HG03378 (cell line): ENCODE measurements around the gene GFOD1.

ENCODE experiments used
- ATAC-seq: cut with Tn5 transposase; IDR thresholded peaks from one replicate; pipeline ENCODE4 v1.9.1; 2021; ENCODE audit warnings: mild to moderate bottlenecking, moderate library complexity; ENCODE audit not compliant: unreplicated experiment

GFOD1 gene

DNA sequence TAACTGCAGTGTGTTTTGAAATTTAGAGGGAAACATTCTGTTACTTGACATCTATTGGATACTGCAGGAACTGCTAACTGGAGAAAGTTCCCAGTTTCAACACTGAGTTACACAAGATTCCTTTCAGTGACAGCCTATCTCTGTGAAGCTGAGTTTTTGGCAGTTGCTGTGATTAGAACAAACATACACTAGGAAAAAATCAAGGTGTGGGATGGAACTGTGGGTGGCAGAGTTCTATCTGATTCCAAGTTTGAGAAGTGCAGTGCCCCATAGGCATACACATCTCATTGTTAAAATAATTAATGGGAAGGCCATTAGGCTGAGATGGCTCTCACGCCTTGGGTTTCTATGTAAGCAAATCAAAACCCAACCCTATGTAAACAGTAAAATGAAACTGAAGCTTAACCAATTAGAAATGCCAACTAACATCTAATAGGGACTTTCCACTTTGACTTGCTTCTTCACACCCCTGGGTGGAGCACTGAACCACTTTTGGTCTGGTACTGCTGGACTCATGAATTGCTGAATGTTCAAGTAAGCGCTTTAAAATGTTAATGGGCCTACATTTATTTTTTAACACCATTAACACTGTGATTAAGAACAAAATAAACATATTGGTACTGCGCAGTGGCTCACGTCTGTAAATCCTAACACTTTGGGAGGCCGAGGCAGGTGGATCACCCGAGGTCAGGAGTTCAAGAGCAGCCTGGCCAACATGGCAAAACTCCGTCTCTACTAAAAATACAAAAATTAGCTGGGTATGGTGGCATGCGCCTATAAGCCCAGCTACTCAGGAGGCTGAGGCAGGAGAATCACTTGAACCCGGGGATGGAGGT lies 103.9 kb downstream of the GFOD1 start:
- ATAC-seq, result peak; percentile 97

DNA sequence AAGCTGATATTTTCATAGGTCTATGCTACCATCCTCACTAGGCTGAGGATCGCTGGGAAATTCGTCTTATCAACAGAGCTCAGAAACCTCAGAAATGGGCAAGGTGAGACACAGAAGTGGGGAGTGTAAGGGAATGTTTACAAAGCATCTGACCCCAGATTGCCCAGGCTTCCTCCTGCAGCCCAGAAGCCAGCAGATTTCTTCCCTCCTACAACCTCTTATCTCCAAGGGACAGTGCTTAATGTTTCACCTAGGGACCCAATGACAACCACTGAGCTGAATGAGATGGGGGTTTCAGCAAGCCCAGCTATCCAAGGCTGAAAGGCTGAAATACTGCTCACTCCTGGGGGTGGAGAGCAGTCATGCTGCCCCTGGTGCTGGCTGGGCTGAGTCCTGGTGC lies 106.6 kb downstream of the GFOD1 start:
- ATAC-seq, result no peak

DNA sequence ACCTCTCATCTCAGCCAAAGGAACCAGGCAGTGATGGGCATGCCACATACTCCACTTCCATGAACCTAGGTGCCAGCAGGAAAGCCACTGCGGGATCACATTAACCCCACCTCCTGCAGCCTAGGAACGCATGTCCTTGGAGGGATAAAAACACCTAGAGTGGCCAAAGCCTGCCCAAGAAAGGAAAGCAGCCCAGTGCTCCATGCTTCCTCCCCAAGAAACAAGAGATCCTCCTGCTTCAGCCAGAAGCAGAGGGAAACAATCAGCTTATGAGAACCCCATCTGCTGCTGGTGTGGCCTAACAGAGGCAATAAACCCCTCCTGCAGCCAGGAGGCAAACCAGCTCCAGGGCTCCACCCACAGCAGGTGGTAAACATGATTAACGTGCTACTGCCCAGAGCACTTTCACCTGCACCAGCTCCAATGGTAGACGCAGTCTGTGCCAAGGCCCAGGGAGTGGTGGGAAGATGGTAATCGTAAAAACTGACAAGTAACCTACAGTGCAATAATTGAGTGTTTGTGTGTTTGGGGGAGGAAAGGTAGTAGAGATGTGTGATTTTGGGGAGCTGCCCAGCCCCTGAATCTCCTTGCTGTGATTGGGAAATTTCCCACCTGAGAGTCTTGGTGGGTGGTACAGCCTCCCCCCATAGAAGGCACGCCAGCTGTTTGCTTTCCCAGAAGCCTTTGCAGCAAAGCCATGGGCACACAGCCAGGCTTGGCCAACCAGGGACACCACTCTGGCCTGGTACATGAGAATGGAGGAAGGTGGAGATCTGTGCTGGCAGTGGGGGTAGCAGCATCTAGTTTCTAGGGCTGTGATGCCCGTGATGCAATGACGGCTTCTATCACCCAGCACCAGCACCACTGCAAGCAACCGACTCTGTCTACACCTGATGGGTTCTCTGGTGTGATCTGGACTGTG lies 108.5 kb downstream of the GFOD1 start:
- ATAC-seq, result no peak

DNA sequence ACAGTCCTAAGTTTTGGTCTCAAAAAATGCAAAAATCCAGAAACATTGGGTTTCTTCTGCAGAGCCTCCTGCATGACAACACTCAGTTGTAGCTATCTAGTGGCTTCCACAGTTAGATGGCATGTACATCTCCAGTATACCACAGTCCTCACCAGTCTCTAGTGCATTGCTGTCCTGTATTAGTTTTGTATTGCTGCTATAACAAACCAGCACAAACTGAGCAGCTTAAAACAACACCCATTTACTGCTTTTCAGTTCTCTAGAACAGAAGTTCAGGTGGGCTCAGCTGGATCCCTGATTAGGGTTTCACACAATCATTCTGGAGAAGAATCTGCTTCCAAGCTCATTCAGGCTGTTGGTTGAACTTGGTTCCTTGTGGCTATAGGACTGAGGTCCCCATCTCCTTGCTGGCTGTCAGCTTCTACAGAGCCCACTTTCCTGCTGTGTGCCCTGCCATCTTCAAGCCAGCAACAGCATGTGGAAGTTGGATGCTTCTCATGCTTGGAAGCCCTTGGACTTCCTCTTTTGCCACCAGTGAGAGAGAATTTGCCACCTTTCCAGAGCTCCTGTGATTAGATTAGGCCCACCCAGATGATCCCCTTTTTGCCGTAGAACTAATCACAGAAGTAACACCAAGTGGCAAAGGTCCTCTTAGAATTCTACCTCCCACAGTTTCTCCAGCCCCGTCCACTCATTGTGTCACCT lies 110.2 kb downstream of the GFOD1 start:
- no peak for ATAC-seq

DNA sequence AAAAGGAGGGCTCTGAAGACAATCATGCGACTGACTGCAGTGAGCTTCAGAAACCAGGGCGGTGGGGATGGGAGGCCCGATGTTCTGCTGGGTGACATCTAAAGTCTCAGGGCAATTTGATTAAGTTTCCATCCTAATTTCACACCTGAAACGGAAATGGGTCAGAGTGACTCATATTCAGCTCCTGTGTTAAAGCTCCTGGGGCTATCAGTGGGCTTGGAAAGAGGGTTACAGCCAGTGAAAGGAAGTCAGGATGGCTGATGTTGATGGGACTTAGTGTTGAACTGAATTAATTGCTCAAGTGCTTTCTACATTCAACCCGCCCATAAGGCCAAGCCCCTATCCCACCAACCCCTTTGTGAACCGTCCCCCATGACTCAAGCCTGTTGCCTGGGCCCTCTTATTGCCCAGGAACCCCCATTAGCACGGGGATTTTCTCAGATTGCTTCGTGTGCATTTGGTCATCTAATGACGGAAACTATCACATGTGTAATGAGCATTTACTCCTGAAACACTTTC lies 112.0 kb downstream of the GFOD1 start:
- peak; percentile 82 for ATAC-seq

DNA sequence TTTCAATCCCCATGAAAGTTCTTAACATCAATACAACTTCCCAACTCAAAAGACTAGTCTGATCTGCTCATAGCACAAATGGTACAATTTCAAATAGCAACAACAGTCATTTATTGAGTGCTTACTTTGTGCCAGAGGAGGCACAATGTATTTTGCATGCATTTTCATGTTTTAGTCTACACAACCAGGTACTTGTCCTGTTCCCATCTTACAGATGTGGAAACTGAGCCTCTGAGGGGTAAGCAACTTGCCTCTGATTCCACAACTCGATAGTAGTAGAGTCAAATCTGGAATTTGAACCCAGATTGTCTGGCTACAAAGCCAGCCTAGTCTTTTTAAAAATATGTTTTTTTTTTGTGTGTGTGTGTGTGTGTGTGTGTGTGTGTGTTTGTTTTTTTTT lies 113.5 kb downstream of the GFOD1 start:
- no peak for ATAC-seq

DNA sequence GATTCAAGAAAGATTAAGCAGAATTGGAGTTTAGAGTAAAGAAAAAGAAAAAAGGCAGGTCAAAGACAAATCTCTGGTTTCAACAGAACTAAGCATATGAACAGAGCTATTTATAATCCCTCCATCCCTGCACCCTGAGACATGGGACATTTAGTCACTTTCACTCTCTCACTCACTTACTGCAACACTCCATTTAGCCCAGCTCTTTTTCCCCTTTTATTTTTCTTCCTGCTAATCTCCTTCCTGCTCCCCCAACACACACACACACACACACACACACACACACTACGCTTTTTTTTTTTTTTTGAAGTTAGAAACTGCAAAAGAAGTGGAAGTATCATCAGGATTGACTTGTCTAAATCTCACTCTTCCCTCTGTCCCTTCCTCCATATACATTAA lies 113.9 kb downstream of the GFOD1 start:
- ATAC-seq, result no peak

DNA sequence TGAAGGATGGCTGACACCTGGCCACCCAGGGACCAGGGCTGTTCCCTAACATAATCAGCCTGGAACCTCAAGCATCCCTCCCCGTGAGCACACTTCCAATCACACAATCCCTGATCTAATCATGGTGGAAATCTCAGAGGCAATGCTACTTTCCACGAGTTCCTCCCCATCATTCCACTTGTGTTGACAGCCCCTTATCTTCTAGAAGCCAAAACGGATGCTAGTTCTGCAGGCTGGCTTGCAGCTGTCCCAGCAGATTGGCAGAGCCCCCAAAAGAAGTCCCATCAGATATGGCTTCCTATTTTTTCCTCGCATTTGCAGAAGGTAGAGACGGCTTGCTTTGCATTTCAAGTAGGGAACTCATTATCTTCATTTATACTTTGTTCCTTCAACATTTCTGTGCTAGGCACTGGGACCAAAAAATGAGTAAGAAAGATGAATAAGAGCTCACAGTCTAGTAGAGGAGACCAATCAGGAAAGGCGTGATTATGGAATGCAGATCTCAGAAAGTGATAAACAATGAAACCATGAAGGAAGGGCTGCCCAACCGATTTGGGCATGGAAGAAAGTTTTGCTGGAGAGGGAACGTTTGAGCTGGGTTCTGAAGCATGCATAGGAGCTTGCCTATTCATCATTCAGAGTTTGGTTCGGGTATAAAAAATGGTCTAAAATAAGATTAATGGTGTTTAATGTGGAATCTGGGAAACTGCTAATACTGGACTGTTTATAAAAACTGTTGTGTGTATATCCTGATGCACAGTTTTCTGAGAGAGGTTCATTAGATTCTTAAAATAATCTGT lies 114.5 kb downstream of the GFOD1 start:
- ATAC-seq, result no peak

DNA sequence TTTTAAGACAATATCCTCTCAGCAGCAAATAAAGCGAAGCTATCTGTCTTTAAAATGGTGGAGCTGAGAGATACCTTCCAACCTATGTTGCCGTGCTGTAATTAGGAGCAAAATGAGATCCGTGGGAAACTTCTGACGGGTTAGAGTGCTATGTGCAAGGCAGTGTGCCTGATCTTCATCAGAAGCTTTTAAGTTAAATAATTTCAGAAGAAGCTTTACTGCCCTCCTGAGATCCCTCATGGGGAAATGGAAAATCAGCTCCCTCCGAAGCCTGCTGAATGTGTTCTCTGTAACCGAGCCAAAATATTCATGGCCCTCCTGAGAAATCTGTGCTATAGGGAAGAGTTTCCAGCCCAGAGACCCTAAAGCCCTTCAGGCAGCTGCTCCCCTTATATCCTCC lies 115.3 kb downstream of the GFOD1 start:
- ATAC-seq, result no peak

DNA sequence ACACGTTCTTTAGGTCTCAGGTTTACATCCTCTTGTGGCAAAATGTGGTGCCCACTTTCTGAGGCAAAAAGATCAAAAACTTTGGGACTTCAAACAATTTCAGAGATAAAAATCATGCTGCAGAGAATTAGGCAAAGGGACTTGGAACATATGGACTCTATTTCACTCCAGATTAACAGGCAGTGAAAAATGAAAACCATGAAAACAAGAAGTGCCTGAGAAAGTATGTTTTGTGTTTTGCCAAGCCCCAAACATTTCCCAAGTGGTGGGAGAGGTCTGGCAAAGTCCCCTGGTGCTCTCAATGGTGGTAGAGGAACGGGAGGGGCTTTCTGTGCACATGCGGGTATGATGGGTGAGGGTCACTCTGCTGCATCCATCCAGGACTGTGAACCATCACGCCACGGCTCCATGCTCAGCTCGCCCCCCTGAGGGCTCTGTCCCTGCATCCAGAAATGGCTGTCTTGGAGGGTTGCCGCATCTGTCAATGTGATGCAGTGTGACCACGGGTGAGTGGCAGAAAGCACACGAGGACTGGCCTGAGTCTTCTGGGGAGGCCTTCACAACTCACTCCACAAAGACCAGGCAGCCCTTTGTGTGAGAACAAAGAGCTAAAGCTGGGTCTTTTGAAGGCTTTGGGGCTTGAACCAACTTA lies 115.9 kb downstream of the GFOD1 start:
- no peak for ATAC-seq

DNA sequence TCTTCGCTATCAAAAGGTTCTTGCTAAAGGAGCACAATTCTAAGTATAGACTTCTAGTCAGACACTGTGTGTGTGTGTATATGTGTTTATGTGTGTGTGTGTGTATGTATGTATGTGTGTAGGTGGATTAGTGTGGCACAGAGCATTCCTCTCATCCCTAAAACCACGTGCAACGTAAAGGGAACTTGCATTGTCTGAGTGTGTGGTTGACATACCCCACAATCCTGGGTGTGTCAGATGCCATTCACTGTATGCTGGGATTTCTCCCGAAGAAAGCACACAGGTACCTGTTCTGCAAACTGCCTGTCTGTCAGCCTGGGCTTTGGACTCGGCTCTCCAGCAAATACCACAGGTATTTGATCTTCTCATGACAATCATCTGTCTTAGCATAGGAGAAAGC lies 116.8 kb downstream of the GFOD1 start:
- ATAC-seq, result no peak

DNA sequence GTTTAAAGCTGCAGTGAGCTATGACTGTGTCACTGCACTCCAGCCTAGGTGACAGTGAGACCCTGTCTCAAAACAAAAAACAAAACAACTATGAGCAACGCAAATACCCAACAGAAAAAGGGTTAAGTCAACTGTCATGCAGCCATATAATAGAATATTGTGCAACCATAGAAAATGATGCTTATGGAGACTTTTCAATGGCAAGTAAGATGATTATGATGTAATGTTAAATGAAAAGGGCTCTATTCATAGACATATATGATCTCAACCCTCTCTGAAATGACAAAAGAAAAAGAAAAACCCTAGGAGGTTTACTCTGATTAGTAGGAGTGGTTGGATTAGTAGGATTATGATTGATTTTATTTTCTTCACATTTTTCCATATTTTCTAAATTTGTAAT lies 117.8 kb downstream of the GFOD1 start:
- ATAC-seq, result no peak

DNA sequence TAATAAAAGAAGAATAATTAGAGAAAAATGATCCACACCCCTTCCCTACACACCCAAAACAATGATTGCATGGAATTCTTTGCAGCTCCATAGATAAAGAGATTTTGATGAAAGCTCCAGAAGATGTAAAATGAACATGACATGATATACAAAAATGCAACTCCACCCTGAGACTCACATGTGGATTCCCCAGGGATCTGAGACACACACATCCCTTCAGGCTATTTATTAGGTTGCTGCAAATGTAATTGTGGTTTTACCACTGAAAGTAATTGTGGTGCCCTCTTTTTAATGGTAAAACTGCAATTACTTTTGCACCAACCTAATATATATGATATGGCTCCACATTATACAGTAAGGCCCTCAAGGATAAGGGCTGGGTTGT lies 118.7 kb downstream of the GFOD1 start:
- no peak for ATAC-seq

DNA sequence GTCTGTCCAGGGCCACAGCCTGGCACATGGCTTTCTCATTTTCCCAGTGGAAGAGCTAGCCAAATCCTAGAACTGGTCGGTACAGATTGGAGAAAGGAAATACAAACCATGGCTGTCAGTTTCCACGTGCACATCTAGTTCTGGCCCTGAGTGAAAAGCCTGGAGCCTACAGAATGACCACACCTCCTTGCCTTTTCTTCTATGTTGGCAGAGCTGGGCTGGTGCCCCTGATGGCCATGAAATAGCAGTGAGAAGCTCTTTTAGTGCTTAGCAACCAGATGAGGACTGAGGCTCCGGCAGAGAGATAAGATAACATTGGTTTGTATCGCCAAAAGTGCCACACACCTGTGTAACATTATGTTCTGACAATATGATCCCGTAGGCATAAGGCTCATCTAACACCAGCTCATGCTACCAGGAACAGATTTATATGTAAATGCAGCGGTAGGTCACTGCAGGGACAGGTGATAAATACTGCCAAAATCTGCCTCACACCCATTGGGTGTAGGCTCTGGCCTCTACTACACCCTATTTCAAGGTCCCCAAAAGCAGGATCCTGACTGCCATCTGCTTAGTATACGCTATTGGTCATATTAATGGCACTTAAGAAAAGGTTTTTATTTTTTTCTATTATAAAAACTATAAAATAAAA lies 119.2 kb downstream of the GFOD1 start:
- no peak for ATAC-seq

DNA sequence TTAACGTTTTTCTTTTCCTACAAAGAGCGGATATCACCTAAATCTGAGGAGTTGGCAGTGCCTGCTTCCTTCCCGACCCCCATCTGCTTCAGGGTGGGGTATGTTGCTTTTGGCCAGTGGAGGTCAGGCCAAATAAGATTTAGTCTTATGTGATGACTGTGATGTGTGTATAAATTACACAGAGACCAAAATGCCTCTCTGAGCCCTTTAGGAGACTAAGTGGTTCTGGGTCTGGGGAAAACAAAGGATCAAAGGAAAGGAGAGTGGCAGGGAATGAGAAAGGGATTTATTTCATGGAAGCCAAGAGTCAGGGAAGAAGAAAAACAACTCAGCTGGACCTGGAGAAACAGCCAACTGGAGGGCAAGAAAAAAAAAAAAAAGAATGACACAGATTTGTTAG lies 120.0 kb downstream of the GFOD1 start:
- ATAC-seq, result no peak

DNA sequence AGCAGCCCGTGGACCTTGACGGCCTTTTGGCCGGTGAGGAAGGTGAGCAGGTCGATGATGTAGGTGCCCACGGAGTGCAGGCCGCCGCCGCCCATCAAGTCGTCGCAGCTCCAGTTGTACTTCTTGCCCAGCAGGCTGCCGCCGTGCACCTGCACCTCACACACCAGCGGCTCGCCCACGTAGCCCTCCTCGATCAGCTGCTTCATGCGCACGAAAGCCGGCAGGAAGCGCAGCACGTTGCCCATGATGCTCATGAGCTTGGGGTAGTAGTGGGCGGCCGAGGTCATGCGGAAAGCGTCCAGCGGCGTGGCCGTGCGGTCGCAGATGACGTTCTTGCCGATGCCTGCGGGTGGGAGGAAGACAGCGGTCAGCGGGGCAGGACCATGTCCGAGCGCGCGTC lies 122.1 kb downstream of the GFOD1 start:
- ATAC-seq, result no peak

DNA sequence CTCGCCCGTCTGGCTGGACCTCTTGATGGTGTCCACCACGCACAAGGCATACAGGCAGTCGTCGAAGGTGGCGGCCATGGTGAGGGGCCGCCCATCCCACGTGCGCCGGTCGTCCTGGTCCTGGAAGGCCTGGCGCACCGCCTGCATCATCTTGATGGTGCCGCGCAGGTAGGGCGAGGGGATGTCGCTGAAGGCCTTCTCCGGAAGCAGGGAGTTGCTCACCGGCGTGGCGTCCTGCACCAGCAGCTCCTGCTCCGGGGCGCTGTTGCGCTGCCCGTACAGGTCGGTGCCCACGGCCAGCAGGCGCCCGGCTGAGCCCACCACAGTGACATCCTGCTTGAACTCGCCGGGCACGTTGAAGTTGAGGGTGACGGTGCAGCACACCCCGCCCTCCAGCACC lies 122.6 kb downstream of the GFOD1 start:
- ATAC-seq, result no peak

DNA sequence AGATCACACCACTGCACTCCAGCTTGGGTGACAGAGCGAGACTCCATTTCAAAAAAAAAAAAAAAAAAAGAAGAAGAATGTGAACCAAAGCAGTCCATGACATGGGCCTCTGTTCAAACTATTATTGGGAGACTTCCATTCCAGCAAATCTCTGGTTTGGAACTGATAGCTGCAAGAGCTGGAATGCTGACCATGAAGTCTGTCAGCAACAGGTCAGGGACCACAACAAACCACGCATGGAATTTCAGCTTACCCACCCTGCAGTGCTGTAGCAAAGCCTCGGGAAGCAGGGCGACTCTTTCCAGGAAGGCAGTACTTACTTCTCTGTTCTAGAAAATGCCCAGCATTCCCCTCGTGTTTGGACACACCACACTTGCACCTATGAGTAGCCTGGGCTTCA lies 125.0 kb downstream of the GFOD1 start:
- ATAC-seq, result no peak
